IMR-90 (cell line): ENCODE data around the gene EXOC6B. TPM values are rescaled to one million over a fixed set of nuclear protein-coding genes. Genes with fewer than 3 reads are reported as not detected.
A peak's percentile ranks its signal among the peaks of the same experiment; 100 is the strongest.

Experiments
- ATAC-seq: fragments of 200-7000 bp; cut with Tn5 transposase; 2 replicates; pipeline ENCODE4 v1.9.1; 2020; ENCODE audit warnings: low read depth, mild to moderate bottlenecking, moderate library complexity
- BruUV-seq: library from RNA; stranded (reverse); fragments of 400-500 nt; replicated peaks from 2 replicates; lab custom pipeline; 2021; lab: Mats Ljungman, UMichigan
- CTCF ChIA-PET: fragments of 300-600 bp; formaldehyde crosslinking; extraction: SDS; loops from one replicate; lab custom pipeline; 2021; ENCODE audit warnings: antibody characterized with exemption; lab: Yijun Ruan, JAX
- POLR2A ChIA-PET: fragments of 300-600 bp; sonication (Branson Sonifier 250); formaldehyde crosslinking; loops from one replicate; lab custom pipeline; 2022; ENCODE audit warnings: antibody characterized with exemption; ENCODE audit not compliant: unreplicated experiment; lab: Charles Lee
- DNase-seq: peaks from one replicate; pipeline ENCODE4 v3.0.0; 2013
- H2AFZ ChIP-seq: replicated peaks from 2 replicates; pipeline ENCODE3; 2013; ENCODE audit warnings: low read length, mild to moderate bottlenecking; ENCODE audit not compliant: poor library complexity
- H2AK5ac ChIP-seq: 2 replicates; pipeline ENCODE4 v1.6.1; 2013; ENCODE audit warnings: low read depth, low read length, inconsistent platforms
- H2AK9ac ChIP-seq: replicated peaks from 2 replicates; pipeline ENCODE3; 2013; ENCODE audit warnings: mild to moderate bottlenecking, low read depth, low read length, moderate library complexity; ENCODE audit not compliant: poor library complexity
- H2BK120ac ChIP-seq: 2 replicates; pipeline ENCODE4 v1.6.1; 2013; ENCODE audit warnings: low read depth, low read length, inconsistent platforms
- H2BK15ac ChIP-seq: 3 replicates; pipeline ENCODE4 v1.6.1; 2013; ENCODE audit warnings: low read depth, low read length, inconsistent platforms
- H2BK20ac ChIP-seq: 2 replicates; pipeline ENCODE4 v1.6.1; 2013; ENCODE audit warnings: low read depth, mild to moderate bottlenecking, inconsistent platforms, low read length, moderate library complexity
- H2BK5ac ChIP-seq: 2 replicates; pipeline ENCODE4 v1.6.1; 2013; ENCODE audit warnings: mild to moderate bottlenecking, low read depth, low read length, inconsistent platforms; ENCODE audit not compliant: poor library complexity, severe bottlenecking
- H3K14ac ChIP-seq: replicated peaks from 2 replicates; pipeline ENCODE4 v1.6.1; 2013; ENCODE audit warnings: low read depth, low read length, inconsistent platforms
- H3K18ac ChIP-seq: 2 replicates; pipeline ENCODE4 v1.6.1; 2013; ENCODE audit warnings: low read depth, low read length, control low read depth
- H3K23ac ChIP-seq: 2 replicates; pipeline ENCODE4 v1.6.1; 2013; ENCODE audit warnings: low read depth, low read length, inconsistent platforms
- H3K27ac ChIP-seq: 2 replicates; pipeline ENCODE4 v1.5.1; 2013; ENCODE audit warnings: mild to moderate bottlenecking, control low read depth, low read length; ENCODE audit not compliant: insufficient read depth
- H3K27me3 ChIP-seq: 2 replicates; pipeline ENCODE4 v1.6.1; 2013; ENCODE audit warnings: low read length; ENCODE audit not compliant: control insufficient read depth, insufficient read depth
- H3K36me3 ChIP-seq: 2 replicates; pipeline ENCODE4 v1.6.1; 2013; ENCODE audit warnings: low read length, mixed read lengths; ENCODE audit not compliant: control insufficient read depth, insufficient read depth
- H3K4ac ChIP-seq: 2 replicates; pipeline ENCODE4 v1.6.1; 2013; ENCODE audit warnings: low read depth, low read length, inconsistent platforms
- H3K4me1 ChIP-seq: 2 replicates; pipeline ENCODE4 v1.6.1; 2013; ENCODE audit warnings: low read length, mixed read lengths; ENCODE audit not compliant: control insufficient read depth, insufficient read depth
- H3K4me2 ChIP-seq: 2 replicates; pipeline ENCODE4 v1.6.1; 2013; ENCODE audit warnings: low read depth, mild to moderate bottlenecking, control low read depth, low read length, moderate library complexity
- H3K4me3 ChIP-seq: 2 replicates; pipeline ENCODE4 v1.5.1; 2013; ENCODE audit warnings: low read depth, mild to moderate bottlenecking, control low read depth, low read length, moderate library complexity; ENCODE audit not compliant: insufficient read depth
- H3K56ac ChIP-seq: 2 replicates; pipeline ENCODE4 v1.6.1; 2013; ENCODE audit warnings: low read length, inconsistent platforms; ENCODE audit not compliant: insufficient read depth; ENCODE audit errors: extremely low read depth
- H3K79me1 ChIP-seq, 2 experiments: 2 replicates each; pipeline ENCODE4 v1.6.1; 2013; ENCODE audit warnings: low read length in 2 of 2, inconsistent platforms in 1 of 2, low read depth in 1 of 2
- H3K9ac ChIP-seq: 2 replicates; pipeline ENCODE4 v1.6.1; 2013; ENCODE audit warnings: low read depth, low read length, control low read depth
- H3K9me1 ChIP-seq: 2 replicates; pipeline ENCODE4 v1.6.1; 2013; ENCODE audit warnings: low read length, inconsistent platforms; ENCODE audit not compliant: insufficient read depth
- H3K9me3 ChIP-seq: 2 replicates; pipeline ENCODE4 v1.6.1; 2013; ENCODE audit warnings: low read length; ENCODE audit not compliant: control insufficient read depth, insufficient read depth
- H4K20me1 ChIP-seq: 2 replicates; pipeline ENCODE4 v1.6.1; 2013; ENCODE audit warnings: low read length, inconsistent platforms; ENCODE audit not compliant: insufficient read depth
- H4K5ac ChIP-seq: 2 replicates; pipeline ENCODE4 v1.6.1; 2013; ENCODE audit warnings: mild to moderate bottlenecking, low read depth, low read length, control low read depth
- H4K8ac ChIP-seq, 2 experiments: 2 replicates each; pipeline ENCODE4 v1.6.1; 2013; ENCODE audit warnings: low read depth in 2 of 2, low read length in 2 of 2, control low read depth in 1 of 2, inconsistent platforms in 1 of 2
- H4K91ac ChIP-seq: 2 replicates; pipeline ENCODE4 v1.6.1; 2013; ENCODE audit warnings: low read depth, low read length, inconsistent platforms; ENCODE audit not compliant: insufficient read depth
- BHLHE40 ChIP-seq: fragments of 150-350 bp; IDR thresholded peaks from 2 replicates; pipeline ENCODE4 v1.6.1; 2016; ENCODE audit warnings: mild to moderate bottlenecking, low read depth, low read length
- CEBPB ChIP-seq: IDR thresholded peaks from 2 replicates; pipeline ENCODE4 v1.6.1; 2012; ENCODE audit warnings: low read depth, low read length, improper control_type of control experiment
- CHD1 ChIP-seq: IDR thresholded peaks from 2 replicates; pipeline ENCODE4 v1.6.1; 2012; ENCODE audit warnings: low read depth, low read length, improper control_type of control experiment
- CTCF ChIP-seq: conservative IDR thresholded peaks from 2 replicates; pipeline ENCODE4 v1.5.1; 2012; ENCODE audit warnings: mild to moderate bottlenecking, low read depth, low read length, improper control_type of control experiment
- ELK1 ChIP-seq: fragments of 150-350 bp; IDR thresholded peaks from 2 replicates; pipeline ENCODE4 v1.6.1; 2016; ENCODE audit warnings: low read depth, mild to moderate bottlenecking, low read length, moderate library complexity, borderline replicate concordance
- FOS ChIP-seq: fragments of 150-350 bp; IDR thresholded peaks from 2 replicates; pipeline ENCODE4 v1.6.1; 2016; ENCODE audit warnings: low read depth, low read length
- MAFK ChIP-seq: IDR thresholded peaks from 2 replicates; pipeline ENCODE4 v1.6.1; 2012; ENCODE audit warnings: low read depth, low read length, improper control_type of control experiment
- MAZ ChIP-seq: IDR thresholded peaks from 2 replicates; pipeline ENCODE4 v1.6.1; 2012; ENCODE audit warnings: low read depth, mild to moderate bottlenecking, low read length, improper control_type of control experiment, moderate library complexity, borderline replicate concordance
- MXI1 ChIP-seq: IDR thresholded peaks from 2 replicates; pipeline ENCODE4 v1.6.1; 2012; ENCODE audit warnings: low read depth, mild to moderate bottlenecking, low read length, moderate library complexity, borderline replicate concordance
- NFE2L2 ChIP-seq: fragments of 150-350 bp; IDR thresholded peaks from 2 replicates; pipeline ENCODE4 v1.6.1; 2016; ENCODE audit warnings: low read depth, mild to moderate bottlenecking, low read length
- POLR2A ChIP-seq: IDR thresholded peaks from 2 replicates; pipeline ENCODE4 v1.6.1; 2012; ENCODE audit warnings: mild to moderate bottlenecking, low read depth, low read length
- RAD21 ChIP-seq: IDR thresholded peaks from 2 replicates; pipeline ENCODE4 v1.6.1; 2012; ENCODE audit warnings: low read length, improper control_type of control experiment
- RCOR1 ChIP-seq: IDR thresholded peaks from 2 replicates; pipeline ENCODE4 v1.6.1; 2012; ENCODE audit warnings: mild to moderate bottlenecking, low read length, improper control_type of control experiment; ENCODE audit not compliant: insufficient replicate concordance
- RFX5 ChIP-seq: IDR thresholded peaks from 2 replicates; pipeline ENCODE4 v1.8.0; 2012; ENCODE audit warnings: low read depth, mild to moderate bottlenecking, low read length, moderate library complexity
- SMC3 ChIP-seq: fragments of 150-350 bp; IDR thresholded peaks from 2 replicates; pipeline ENCODE4 v1.6.1; 2016; ENCODE audit warnings: low read depth, mild to moderate bottlenecking, antibody characterized with exemption, low read length, moderate library complexity
- USF2 ChIP-seq: fragments of 150-350 bp; IDR thresholded peaks from 2 replicates; pipeline ENCODE4 v1.6.1; 2017; ENCODE audit warnings: mild to moderate bottlenecking, antibody characterized with exemption, low read length, low read depth
- WGBS, 2 experiments: methylation state at CpG; one replicate each; pipeline versions ENCODE4 v1.1.5 to v1.1.7; 2013; ENCODE audit warnings: missing lambda C conversion rate in 2 of 2; ENCODE audit not compliant: insufficient read length in 1 of 2; ENCODE audit errors: extremely low coverage in 2 of 2; 5-methylcytosine and 5-hydroxymethylcytosine counted together
- dilution Hi-C: fragments of 300-500 bp; cut with HindIII; formaldehyde crosslinking; loops from one replicate; pipeline ENCODE4 v1.14.3; 2018; ENCODE audit warnings: low sequenced_read_pairs; ENCODE audit not compliant: unreplicated experiment
- in situ Hi-C: fragments of 300-500 bp; cut with MboI; formaldehyde crosslinking; loops from 3 replicates; pipeline ENCODE4 v1.14.3; 2019; ENCODE audit warnings: low sequenced_read_pairs, inconsistent platforms, mixed read lengths
- intact Hi-C: fragments of 100-400 bp; cut with micrococcal nuclease; formaldehyde crosslinking; loops from 2 replicates; pipeline ENCODE4 v1.10.0; 2022
- polyA plus RNA-seq, 3 experiments: library from polyadenylated mRNA; depleted of rRNA; stranded (reverse); fragments of >200 nt; gene quantifications; 2 replicates each; pipeline ENCODE4 v1.2.3, GENCODE V29; 2012; ENCODE audit warnings: low replicate concordance in 1 of 3
- total RNA-seq: library from RNA; depleted of rRNA; stranded (reverse); fragments of >200 nt; gene quantifications from 2 replicates; pipeline ENCODE4 v1.2.3, GENCODE V29; 2012

EXOC6B gene
- total and polyA plus RNA-seq, 2 of the 4 experiments (the other 2 are of a cell fraction): 10.2 to 29.4 TPM

GRCh38 chr2:72731116-72731515 is 94.7 kb downstream of the EXOC6B start:
- BruUV-seq: no TSS peak
- intact Hi-C loops: no loop called here
- Histone ChIP-seq H2AK5ac (no peak overlapping the region), H3K23ac (no peak overlapping the region), H3K56ac (no peak overlapping the region), H3K18ac (no peak overlapping the region), H3K4me1 (no peaks in the 10 kb centered on the region), H4K20me1 (no peaks in the 10 kb centered on the region), H3K9ac (no peak overlapping the region), H3K27me3 (no peaks in the 10 kb centered on the region), H3K79me1 (peaks cover 2 to 4% of the 10 kb centered on the region in 2 experiments; a peak in 1 of 4 replicates), H3K9me3 (no peaks in the 10 kb centered on the region), H3K4me3 (no peak overlapping the region), H2BK120ac (no peak overlapping the region), H3K4ac (no peak overlapping the region), H3K14ac (0 out of 2 replicates have a peak overlapping the region, but pooled peaks have one; percentile 14), H3K4me2 (no peak overlapping the region), H3K27ac (no peak overlapping the region), H2BK5ac (no peak overlapping the region), H4K5ac (no peak overlapping the region), H2BK20ac (no peak overlapping the region), H3K9me1 (peaks cover 2% of the 10 kb centered on the region; the same call in 1 of the 2 replicates), H4K91ac (no peak overlapping the region), H2BK15ac (no peak overlapping the region), H3K36me3 (no peaks in the 10 kb centered on the region), H2AFZ (no peak overlapping the region), H2AK9ac (no peak overlapping the region), H4K8ac (no peak overlapping the region)
- dilution Hi-C loops: no loop called here
- ATAC-seq: no peak
- ChIA-PET POLR2A (no interaction called here), CTCF (interaction anchor here (0.7 kb wide), 1 partner anchor 469 kb away, joined by 4 read pairs; no protein-coding TSS in a partner anchor)
- WGBS, 2 experiments: no CpG with 5 or more reads among the region's 2 CpGs
- no peak for TF ChIP-seq RAD21
- TF ChIP-seq CEBPB: no peak
- TF ChIP-seq BHLHE40: no peak
- no peak for TF ChIP-seq CHD1
- TF ChIP-seq MAFK: no peak
- TF ChIP-seq POLR2A: no peak
- no peak for TF ChIP-seq RCOR1
- no peak for TF ChIP-seq MXI1
- no peak for TF ChIP-seq ELK1
- no peak for TF ChIP-seq FOS
- no peak for TF ChIP-seq CTCF
- no peak for TF ChIP-seq NFE2L2
- TF ChIP-seq RFX5: no peak
- TF ChIP-seq USF2: no peak
- TF ChIP-seq SMC3: no peak
- TF ChIP-seq MAZ: no peak
- in situ Hi-C loops: loop anchor here (25.0 kb wide), 2 partner anchors 944 to 1194 kb away; no protein-coding TSS in a partner anchor
- no peak for DNase-seq
